ENCODE measurements around the gene PRKN. TPM values are rescaled to one million over a fixed set of nuclear protein-coding genes. Genes with fewer than 3 reads are reported as not detected.

The PRKN gene
- total RNA-seq, 1 donor from 2014 or later: 7.0 TPM

GRCh38 chr6:162387718-162388382 is 339.7 kb downstream of the PRKN start:
- H3K27ac Mint-ChIP-seq (ENCODE audit: unreplicated experiment): no peak overlapping the region

GRCh38 chr6:162385980-162386379 is 341.6 kb downstream of the PRKN start:
- Mint-ChIP-seq H3K4me3 (ENCODE audit: unreplicated experiment) (no peak overlapping the region), H3K27ac (ENCODE audit: unreplicated experiment) (no peak overlapping the region), H3K36me3 (ENCODE audit: unreplicated experiment) (no peaks in the 10 kb centered on the region), H3K4me1 (ENCODE audit: low read depth, unreplicated experiment) (no peaks in the 10 kb centered on the region), H3K9me3 (ENCODE audit: unreplicated experiment) (no peaks in the 10 kb centered on the region), H3K27me3 (ENCODE audit: unreplicated experiment) (no peaks in the 10 kb centered on the region)
- DNase-seq: no peak
- no peak for TF ChIP-seq CTCF (IDR thresholded peaks at IDR 0.05; ENCODE audit: partially characterized antibody, unreplicated experiment)

More at GRCh38 chr6:162387718-162388382, 339.7 kb downstream of the PRKN start:
- no peaks in the 10 kb centered on the region for H3K27me3 Mint-ChIP-seq (ENCODE audit: unreplicated experiment)
- no peaks in the 10 kb centered on the region for H3K4me1 Mint-ChIP-seq (ENCODE audit: low read depth, unreplicated experiment)
- TF ChIP-seq CTCF (IDR thresholded peaks at IDR 0.05; ENCODE audit: partially characterized antibody, unreplicated experiment): no peak
- H3K9me3 Mint-ChIP-seq (ENCODE audit: unreplicated experiment): no peaks in the 10 kb centered on the region
- H3K36me3 Mint-ChIP-seq (ENCODE audit: unreplicated experiment): no peaks in the 10 kb centered on the region
- H3K4me3 Mint-ChIP-seq (ENCODE audit: unreplicated experiment): no peak overlapping the region
- DNase-seq: no peak

GRCh38 chr6:162379757-162380409 is 347.7 kb downstream of the PRKN start:
- Mint-ChIP-seq H3K4me1 (ENCODE audit: low read depth, unreplicated experiment) (no peaks in the 10 kb centered on the region), H3K36me3 (ENCODE audit: unreplicated experiment) (no peaks in the 10 kb centered on the region), H3K27ac (ENCODE audit: unreplicated experiment) (no peak overlapping the region), H3K4me3 (ENCODE audit: unreplicated experiment) (no peak overlapping the region), H3K27me3 (ENCODE audit: unreplicated experiment) (no peaks in the 10 kb centered on the region), H3K9me3 (ENCODE audit: unreplicated experiment) (no peaks in the 10 kb centered on the region)
- DNase-seq: no peak
- TF ChIP-seq CTCF (IDR thresholded peaks at IDR 0.05; ENCODE audit: partially characterized antibody, unreplicated experiment): no peak

GRCh38 chr6:162377735-162378134 is 349.8 kb downstream of the PRKN start:
- Mint-ChIP-seq H3K36me3 (ENCODE audit: unreplicated experiment) (no peaks in the 10 kb centered on the region), H3K4me1 (ENCODE audit: low read depth, unreplicated experiment) (no peaks in the 10 kb centered on the region), H3K4me3 (ENCODE audit: unreplicated experiment) (no peak overlapping the region), H3K27ac (ENCODE audit: unreplicated experiment) (no peak overlapping the region), H3K27me3 (ENCODE audit: unreplicated experiment) (no peaks in the 10 kb centered on the region), H3K9me3 (ENCODE audit: unreplicated experiment) (no peaks in the 10 kb centered on the region)
- no peak for TF ChIP-seq CTCF (IDR thresholded peaks at IDR 0.05; ENCODE audit: partially characterized antibody, unreplicated experiment)
- no peak for DNase-seq

GRCh38 chr6:162373868-162374267 is 353.7 kb downstream of the PRKN start:
- no peak for DNase-seq
- Mint-ChIP-seq H3K27ac (ENCODE audit: unreplicated experiment) (no peak overlapping the region), H3K9me3 (ENCODE audit: unreplicated experiment) (no peaks in the 10 kb centered on the region), H3K4me1 (ENCODE audit: low read depth, unreplicated experiment) (peaks cover 7% of the 10 kb centered on the region), H3K4me3 (ENCODE audit: unreplicated experiment) (no peak overlapping the region), H3K27me3 (ENCODE audit: unreplicated experiment) (no peaks in the 10 kb centered on the region), H3K36me3 (ENCODE audit: unreplicated experiment) (no peaks in the 10 kb centered on the region)
- no peak for TF ChIP-seq CTCF (IDR thresholded peaks at IDR 0.05; ENCODE audit: partially characterized antibody, unreplicated experiment)
